SH-SY5Y (cell line): ENCODE data around the gene PKNOX2.

Experiments used
- GATA2 ChIP-seq: IDR thresholded peaks from 2 replicates; pipeline ENCODE4 v1.6.1; 2011; ENCODE audit warnings: mild to moderate bottlenecking, low read depth, low read length
- GATA3 ChIP-seq: IDR thresholded peaks from 2 replicates; pipeline ENCODE4 v1.6.1; 2011; ENCODE audit warnings: low read depth, mild to moderate bottlenecking, low read length, moderate library complexity

- TF ChIP-seq GATA3: no peak
- no peak for TF ChIP-seq GATA2
These were observed 300.1 kb downstream of the PKNOX2 start for GRCh38 chr11:125464666-125465065.
